ENCODE data around the gene GPR158.

DNA sequence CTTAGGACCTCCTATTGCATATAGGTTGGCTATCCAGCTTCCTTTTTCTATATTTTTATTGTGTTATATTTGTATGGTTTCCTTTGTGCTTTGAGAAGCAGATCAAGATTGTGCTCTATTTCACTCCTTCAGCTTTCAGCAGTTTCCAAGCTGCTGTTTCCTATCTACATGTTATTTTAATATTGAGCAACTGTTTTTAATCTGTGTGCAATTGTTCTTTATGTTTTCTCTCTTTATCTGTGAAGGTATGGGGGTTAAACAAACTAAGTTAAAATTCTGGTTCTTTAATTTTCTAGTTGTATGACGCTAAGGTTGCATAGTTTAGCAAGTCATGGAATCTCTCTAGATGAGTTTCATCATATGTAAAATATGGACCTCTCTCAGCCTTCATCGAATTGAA, 251.0 kb downstream of the GPR158 start:
- TF ChIP-seq, protein P1, sequence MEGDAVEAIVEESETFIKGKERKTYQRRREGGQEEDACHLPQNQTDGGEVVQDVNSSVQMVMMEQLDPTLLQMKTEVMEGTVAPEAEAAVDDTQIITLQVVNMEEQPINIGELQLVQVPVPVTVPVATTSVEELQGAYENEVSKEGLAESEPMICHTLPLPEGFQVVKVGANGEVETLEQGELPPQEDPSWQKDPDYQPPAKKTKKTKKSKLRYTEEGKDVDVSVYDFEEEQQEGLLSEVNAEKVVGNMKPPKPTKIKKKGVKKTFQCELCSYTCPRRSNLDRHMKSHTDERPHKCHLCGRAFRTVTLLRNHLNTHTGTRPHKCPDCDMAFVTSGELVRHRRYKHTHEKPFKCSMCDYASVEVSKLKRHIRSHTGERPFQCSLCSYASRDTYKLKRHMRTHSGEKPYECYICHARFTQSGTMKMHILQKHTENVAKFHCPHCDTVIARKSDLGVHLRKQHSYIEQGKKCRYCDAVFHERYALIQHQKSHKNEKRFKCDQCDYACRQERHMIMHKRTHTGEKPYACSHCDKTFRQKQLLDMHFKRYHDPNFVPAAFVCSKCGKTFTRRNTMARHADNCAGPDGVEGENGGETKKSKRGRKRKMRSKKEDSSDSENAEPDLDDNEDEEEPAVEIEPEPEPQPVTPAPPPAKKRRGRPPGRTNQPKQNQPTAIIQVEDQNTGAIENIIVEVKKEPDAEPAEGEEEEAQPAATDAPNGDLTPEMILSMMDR (IDR thresholded peaks at IDR 0.05; ENCODE audit: borderline replicate concordance, extremely low read depth, low read length, poor library complexity, severe bottlenecking) = no peak
- TF ChIP-seq EZH2 (IDR thresholded peaks at IDR 0.05; ENCODE audit: borderline replicate concordance, low read depth, low read length, severe bottlenecking) = no peak
